Measurements from ENCODE around the gene FMN1.

FMN1 gene

DNA sequence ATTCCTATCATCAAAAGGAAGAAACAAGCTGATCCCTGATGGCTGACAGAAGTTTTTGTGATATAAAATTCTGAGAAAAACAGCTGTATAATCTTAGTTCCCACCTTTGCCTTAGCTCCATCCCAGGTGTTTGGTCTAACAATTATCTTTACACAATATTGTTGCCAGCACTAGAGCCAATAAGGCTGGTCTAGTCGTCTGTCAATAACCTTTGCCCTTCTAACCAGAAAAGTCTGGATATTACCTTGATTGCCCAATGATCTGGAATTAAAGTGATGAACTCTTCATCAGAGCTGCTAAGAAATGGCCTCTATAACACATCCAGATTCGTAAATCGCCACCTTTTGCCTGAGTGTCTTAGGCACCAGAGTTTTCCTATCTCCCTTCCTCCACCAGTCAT lies 98.4 kb downstream of the FMN1 start:
- no peak for DNase-seq (ENCODE audit: insufficient read length)
- no peak for FAIRE-seq
- TF ChIP-seq TAF1 (IDR thresholded peaks at IDR 0.05; ENCODE audit: borderline replicate concordance, low read depth, low read length) = no peak
- no peak for TF ChIP-seq POLR2A (IDR thresholded peaks at IDR 0.05; ENCODE audit: low read depth, low read length)
- TF ChIP-seq POLR2AphosphoS5 (IDR thresholded peaks at IDR 0.05; ENCODE audit: low read depth, low read length) = no peak

GRCh38 chr15:33095641-33096040 lies 98.9 kb downstream of the FMN1 start:
- no peak for DNase-seq (ENCODE audit: insufficient read length)
- FAIRE-seq = no peak
- TF ChIP-seq POLR2A (IDR thresholded peaks at IDR 0.05; ENCODE audit: low read depth, low read length) = no peak
- no peak for TF ChIP-seq POLR2AphosphoS5 (IDR thresholded peaks at IDR 0.05; ENCODE audit: low read depth, low read length)
- no peak for TF ChIP-seq TAF1 (IDR thresholded peaks at IDR 0.05; ENCODE audit: borderline replicate concordance, low read depth, low read length)

DNA sequence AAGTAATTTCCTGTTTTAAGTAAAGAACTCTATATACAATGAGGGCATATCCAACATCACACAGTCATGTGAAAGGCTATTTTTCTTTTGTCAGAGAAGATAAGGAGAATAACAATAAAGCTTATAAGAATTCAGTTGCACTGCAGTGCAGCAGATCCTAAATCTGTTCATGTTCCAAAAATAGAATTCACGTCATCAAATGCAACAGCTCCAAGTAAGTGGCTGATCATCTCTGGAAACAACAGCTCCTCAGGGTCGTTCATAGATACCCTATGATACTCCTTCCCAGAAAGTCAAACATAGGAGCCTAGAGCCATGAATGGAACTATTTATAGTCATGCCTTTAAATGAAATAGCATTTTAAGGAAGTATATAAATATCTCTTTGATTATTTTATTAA lies 100.2 kb downstream of the FMN1 start:
- DNase-seq (ENCODE audit: insufficient read length) = no peak
- TF ChIP-seq POLR2A (IDR thresholded peaks at IDR 0.05; ENCODE audit: low read depth, low read length) (no peak), TAF1 (IDR thresholded peaks at IDR 0.05; ENCODE audit: borderline replicate concordance, low read depth, low read length) (no peak), POLR2AphosphoS5 (IDR thresholded peaks at IDR 0.05; ENCODE audit: low read depth, low read length) (no peak)
- no peak for FAIRE-seq

GRCh38 chr15:33093222-33093621 lies 101.3 kb downstream of the FMN1 start:
- FAIRE-seq = no peak
- DNase-seq (ENCODE audit: insufficient read length) = no peak
- TF ChIP-seq POLR2A (IDR thresholded peaks at IDR 0.05; ENCODE audit: low read depth, low read length) (no peak), TAF1 (IDR thresholded peaks at IDR 0.05; ENCODE audit: borderline replicate concordance, low read depth, low read length) (no peak), POLR2AphosphoS5 (IDR thresholded peaks at IDR 0.05; ENCODE audit: low read depth, low read length) (no peak)

DNA sequence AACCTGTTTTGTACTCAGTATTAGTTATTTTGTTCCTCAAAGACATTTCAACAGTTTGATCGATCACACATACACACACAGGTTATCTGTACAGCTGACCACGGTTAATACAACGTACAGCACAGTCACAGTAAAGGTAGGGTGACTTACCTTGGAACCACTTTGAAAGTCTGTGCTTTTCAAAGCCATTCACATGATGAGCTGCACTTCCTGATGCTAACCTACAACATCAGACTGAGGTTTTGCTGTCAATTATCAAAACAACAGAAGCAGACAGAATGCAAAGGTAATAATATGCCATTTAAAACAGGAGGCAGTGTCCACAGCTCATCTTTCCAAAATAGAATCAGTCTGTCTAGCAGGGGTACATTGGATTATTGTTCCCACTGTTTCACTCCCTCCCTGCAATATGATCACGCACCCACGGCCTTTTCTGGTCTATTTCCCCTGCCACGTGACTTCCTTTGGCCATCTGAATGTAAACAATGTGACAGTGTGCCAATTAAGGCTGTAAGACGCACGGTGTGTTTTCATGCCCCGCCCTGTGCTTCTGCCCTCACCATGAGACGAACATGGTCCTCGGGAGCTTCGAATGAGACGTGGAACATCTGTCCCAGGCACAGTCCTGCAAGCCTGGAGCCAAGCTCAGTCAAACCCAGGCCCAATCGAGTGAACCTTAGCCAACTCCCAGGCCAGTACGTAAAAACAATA lies 102.4 kb downstream of the FMN1 start:
- DNase-seq (ENCODE audit: insufficient read length) = no peak
- no peak for FAIRE-seq
- no peak for TF ChIP-seq TAF1 (IDR thresholded peaks at IDR 0.05; ENCODE audit: borderline replicate concordance, low read depth, low read length)
- no peak for TF ChIP-seq POLR2AphosphoS5 (IDR thresholded peaks at IDR 0.05; ENCODE audit: low read depth, low read length)
- TF ChIP-seq POLR2A (IDR thresholded peaks at IDR 0.05; ENCODE audit: low read depth, low read length) = no peak

DNA sequence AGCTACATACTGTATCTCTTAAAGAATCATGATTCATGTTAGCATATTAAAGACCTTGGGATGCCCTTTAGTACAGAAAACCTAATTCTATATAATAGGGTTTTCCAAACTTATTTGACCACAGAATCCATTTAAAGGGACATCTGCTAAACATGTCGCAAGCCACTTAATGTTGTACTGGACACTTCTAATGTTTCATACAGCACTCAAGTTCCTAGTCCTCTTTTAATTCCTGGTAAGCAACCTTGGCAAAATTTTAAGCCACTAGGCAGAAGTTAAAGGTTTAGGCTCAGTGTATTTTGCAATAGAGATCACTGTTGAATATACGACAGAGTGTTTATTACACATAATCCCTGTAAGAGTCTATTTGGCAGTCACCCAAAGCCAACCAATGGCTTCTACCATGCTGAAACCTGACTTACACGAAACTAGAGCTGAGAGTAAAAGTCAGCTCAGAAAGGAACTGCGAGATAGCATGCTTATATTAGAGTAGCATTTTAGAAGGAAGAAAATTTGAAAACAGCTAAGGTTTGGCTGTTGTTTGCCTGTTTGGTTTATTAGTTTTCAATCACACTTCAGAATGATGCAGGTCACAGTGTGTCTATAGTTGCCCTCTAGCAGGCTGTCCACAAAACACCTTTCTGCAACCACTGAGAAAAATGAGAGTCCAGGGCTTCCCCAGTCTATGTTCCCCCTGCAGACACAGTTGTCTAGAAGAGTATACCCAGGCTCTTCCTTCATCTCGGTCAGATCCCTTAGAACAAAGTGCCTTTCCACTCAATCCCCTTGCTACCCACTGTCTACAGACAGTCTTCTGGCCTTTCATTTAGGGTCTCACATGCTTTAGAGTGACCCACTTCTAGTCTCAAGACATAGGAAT lies 104.4 kb downstream of the FMN1 start:
- no peak for TF ChIP-seq POLR2A (IDR thresholded peaks at IDR 0.05; ENCODE audit: low read depth, low read length)
- TF ChIP-seq TAF1 (IDR thresholded peaks at IDR 0.05; ENCODE audit: borderline replicate concordance, low read depth, low read length) = no peak
- TF ChIP-seq POLR2AphosphoS5 (IDR thresholded peaks at IDR 0.05; ENCODE audit: low read depth, low read length) = no peak
- FAIRE-seq = no peak
- DNase-seq (ENCODE audit: insufficient read length) = no peak

DNA sequence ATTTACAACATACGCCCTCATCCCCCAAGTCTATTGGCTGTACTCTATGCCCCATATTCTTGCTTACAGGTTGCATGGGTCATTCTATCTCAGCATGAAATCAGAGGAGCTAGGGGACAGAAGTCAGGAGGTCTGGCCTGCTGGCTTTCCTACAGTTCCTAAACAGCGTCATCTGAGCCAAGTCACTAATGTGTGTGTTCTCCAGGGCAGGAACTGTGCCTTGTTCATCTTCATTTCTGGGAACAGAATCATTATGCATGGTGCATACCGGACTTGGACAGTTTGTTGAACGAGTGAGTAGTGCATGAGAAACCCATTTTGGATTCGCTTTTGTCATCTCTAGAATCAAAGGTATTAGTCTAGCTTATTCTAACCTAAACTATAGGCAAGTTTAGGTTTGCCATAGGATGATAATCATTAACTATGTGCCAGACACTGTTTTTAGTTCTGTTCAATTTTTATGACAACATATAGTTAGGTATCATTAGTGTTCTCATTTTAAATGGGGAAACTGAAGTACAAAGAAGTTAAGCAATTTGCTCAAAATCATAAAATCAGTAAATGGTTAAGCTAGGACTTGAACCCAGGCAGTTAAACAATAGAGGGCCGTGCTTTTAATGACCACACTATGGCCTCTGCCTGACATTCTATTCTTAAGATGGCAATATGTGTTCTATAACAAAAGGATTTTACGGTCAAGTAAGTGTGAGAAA lies 105.2 kb downstream of the FMN1 start:
- TF ChIP-seq POLR2AphosphoS5 (IDR thresholded peaks at IDR 0.05; ENCODE audit: low read depth, low read length) (no peak), TAF1 (IDR thresholded peaks at IDR 0.05; ENCODE audit: borderline replicate concordance, low read depth, low read length) (no peak), POLR2A (IDR thresholded peaks at IDR 0.05; ENCODE audit: low read depth, low read length) (no peak)
- no peak for DNase-seq (ENCODE audit: insufficient read length)
- FAIRE-seq = no peak

DNA sequence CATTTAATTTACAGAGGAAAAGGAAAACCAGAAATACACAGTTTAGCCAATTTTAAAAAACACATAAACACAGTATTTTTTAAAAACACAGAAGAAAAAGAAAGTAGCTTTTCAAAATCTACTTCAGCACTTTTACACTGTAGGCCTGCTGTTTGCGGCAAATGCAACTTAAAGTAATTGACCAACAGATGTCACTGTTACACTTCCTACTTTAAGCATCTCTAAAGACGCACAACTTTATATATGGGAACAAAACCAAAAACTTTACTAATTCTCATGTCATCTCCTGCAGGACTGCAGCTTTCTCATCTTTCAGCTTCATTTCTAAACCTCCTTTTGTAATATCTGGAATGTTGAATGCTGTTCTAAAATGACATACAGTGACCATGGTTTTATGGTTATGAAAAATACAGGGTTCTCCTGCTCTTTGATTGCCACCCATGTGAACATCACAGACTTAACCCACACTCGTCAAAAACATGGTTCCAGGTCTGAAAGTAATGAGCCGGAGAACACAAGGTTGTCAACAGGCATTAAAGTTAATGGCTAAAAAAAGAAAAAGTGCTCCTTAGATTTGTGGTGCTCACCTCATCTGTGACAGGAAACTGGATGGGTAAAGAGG lies 107.9 kb downstream of the FMN1 start:
- FAIRE-seq = peak; percentile 24
- DNase-seq (ENCODE audit: insufficient read length) = no peak
- no peak for TF ChIP-seq POLR2A (IDR thresholded peaks at IDR 0.05; ENCODE audit: low read depth, low read length)
- no peak for TF ChIP-seq TAF1 (IDR thresholded peaks at IDR 0.05; ENCODE audit: borderline replicate concordance, low read depth, low read length)
- no peak for TF ChIP-seq POLR2AphosphoS5 (IDR thresholded peaks at IDR 0.05; ENCODE audit: low read depth, low read length)

DNA sequence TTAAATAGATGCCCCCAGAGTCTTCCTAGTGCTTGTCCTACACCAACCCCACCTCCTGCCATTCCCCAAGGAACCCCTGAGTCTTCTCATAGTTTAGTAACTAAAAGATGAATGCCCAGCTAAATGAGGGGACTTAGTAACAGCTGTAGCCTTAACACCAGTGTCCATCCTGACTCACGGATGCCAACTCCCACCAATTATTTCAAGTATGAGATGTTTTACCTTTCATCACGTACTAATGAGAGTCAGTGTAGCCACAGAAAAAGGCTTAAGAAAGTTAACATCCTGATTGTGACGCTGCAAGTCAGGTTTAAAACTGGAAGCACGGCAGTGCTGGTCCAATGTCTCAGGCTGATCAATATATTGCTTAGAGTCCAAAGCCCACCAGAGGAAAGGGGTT lies 109.9 kb downstream of the FMN1 start:
- no peak for FAIRE-seq
- DNase-seq (ENCODE audit: insufficient read length) = no peak
- no peak for TF ChIP-seq POLR2AphosphoS5 (IDR thresholded peaks at IDR 0.05; ENCODE audit: low read depth, low read length)
- no peak for TF ChIP-seq POLR2A (IDR thresholded peaks at IDR 0.05; ENCODE audit: low read depth, low read length)
- no peak for TF ChIP-seq TAF1 (IDR thresholded peaks at IDR 0.05; ENCODE audit: borderline replicate concordance, low read depth, low read length)

DNA sequence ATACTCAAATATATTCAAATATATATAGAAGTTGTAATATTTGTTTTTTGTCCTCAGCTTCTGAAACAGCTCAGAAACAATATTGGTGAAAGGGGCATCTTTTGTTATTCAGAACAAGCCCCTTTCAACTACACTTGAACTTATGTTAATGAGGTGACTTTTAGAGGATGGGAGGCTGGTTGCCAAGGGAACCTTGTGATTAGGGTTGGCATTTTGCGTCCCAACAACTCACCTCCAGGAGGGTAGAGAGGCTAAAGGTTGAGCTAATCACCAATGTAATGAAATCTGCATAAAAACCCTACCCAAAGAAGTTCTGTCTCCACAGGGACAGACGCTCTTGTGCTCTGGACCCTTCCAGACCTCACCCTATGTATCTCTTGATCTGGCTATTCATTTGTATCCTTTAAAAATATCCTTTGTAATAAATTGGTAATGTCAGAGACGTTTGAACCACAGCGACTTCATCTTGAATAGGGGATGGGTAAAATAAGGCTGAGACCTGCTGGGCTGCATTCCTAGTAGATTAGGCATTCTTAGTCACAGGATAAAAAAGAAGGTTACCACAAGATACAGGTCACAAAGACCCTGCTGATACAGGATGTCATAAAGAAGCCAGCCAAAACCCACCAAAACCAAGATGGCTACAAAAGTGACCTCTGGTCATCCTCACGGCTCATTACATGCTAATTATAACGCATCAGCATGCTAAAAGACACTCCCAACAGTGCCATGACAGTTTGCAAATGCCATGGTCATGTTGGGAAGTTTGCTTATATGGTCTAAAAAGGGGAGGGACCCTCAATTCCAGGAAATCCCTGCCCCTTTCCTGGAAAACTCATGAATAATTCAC lies 111.1 kb downstream of the FMN1 start:
- DNase-seq (ENCODE audit: insufficient read length) (no peak), FAIRE-seq (no peak)
- no peak for TF ChIP-seq POLR2A (IDR thresholded peaks at IDR 0.05; ENCODE audit: low read depth, low read length)
- TF ChIP-seq TAF1 (IDR thresholded peaks at IDR 0.05; ENCODE audit: borderline replicate concordance, low read depth, low read length) = no peak
- no peak for TF ChIP-seq POLR2AphosphoS5 (IDR thresholded peaks at IDR 0.05; ENCODE audit: low read depth, low read length)

All from GM12892 (cell line).